Activated CD4-positive, CD25-positive, alpha-beta regulatory T cell treated with anti-CD3 and anti-CD28 coated beads, Interleukin-2, amount 50 U/mL, for 16 hours (primary cell): ENCODE data around the gene RPP40.

Source experiments
- DNase-seq: peaks from one replicate; pipeline ENCODE4 v3.0.0-alpha.2; 2020; ENCODE audit warnings: low read depth, low spot score

The RPP40 gene

DNA sequence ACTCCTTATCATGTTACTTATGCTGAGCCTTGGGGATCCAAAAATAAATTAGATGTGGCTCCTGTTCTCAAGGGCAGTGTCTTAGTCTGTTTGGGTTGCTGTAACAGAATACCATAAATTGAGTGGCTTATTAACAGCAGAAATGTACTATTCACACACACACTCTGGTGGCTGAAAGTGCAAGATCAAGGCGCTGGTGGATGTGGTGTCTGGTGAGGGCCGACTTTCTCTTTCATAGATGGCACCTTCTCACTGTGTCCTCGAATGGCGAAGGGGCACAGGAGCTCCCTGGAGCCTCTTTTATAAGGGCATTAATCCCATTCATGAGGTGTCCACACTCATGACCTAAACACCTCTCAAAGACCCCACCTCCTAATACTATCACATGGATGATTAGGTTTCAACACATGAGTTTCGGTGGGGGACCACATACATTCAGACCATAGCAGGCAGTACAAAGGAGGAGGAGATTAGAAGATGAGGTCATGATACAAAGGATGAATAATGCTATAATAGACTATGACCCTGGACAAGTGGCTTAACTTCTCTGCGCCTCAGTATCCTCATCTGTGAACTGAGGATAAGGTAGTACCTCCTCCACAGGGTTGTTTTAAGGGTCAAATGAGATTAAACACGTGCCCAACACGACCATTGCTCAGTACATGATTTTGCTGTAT, 34.1 kb downstream of the RPP40 start:
- DNase-seq = no peak

DNA sequence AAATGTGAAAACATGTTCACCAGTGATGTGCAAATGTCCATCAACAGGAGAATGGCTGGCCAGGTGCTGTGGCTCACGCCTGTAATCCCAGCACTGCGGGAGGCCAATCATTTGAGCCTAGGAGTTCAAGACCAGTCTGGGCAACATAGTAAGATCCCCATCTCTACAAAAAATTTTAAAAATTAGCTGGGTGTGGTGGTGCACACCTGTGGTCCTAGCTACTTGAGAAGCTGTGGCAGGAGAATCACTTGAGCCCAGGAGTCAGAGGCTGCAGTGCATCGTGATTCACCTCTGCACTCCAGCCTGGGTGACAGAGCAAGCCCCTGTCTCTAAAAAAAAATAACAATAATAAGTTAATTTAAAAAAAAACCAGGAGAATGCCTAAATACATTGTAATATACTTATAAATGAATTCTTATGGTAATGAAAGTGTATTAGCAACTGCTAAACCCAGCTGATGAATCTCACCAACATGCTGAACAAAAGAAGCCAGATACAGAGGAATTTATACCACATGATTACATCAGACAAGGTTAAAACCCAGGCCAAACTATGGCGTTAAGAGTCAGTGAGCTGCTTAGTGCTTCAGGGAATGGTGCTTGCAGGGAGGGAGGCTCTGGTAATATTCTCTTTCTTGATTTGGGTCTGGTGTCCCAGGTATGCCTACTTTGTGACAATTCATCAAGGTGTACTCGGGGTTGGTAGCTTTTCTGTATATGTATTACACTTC, 36.4 kb downstream of the RPP40 start:
- no peak for DNase-seq

DNA sequence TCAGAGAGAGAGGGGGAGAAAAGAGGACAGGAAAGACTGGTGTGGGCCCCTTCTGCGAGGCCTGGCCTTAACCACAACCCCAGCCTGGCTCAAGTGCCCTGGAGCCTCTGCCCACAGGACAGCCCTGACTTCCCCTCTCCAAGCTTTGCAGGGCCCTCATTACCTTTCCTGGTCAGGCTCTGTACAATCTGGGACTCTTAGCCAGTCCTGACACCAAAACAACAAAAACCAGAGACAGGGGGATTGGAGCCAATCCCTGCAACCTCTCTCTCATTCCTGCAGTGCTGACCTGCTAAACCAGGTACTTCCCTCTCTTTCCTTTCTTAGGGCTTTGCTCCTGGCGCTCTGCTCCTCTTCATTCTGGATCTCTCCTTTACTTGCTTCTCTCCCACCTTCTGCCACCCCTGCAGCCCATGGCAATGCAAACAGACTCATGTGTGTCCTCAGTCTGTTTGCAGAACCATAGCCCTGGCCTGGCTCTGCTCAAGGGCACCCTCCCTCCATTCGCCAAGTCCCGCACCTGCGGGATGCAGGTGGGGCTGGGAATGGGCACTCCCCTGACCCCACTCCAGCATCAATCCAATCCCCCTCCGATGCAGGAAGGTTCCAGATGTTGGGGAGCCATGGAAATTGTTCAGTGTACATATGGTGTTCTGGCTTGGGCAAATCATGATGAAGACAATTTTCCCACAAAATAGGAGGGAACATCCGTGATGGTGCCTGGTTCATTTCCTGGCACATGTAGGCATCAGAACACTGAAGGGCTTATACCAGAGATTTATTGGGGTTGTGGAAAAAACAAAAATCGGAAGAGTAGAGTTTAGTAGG, 38.1 kb downstream of the RPP40 start:
- no peak for DNase-seq

DNA sequence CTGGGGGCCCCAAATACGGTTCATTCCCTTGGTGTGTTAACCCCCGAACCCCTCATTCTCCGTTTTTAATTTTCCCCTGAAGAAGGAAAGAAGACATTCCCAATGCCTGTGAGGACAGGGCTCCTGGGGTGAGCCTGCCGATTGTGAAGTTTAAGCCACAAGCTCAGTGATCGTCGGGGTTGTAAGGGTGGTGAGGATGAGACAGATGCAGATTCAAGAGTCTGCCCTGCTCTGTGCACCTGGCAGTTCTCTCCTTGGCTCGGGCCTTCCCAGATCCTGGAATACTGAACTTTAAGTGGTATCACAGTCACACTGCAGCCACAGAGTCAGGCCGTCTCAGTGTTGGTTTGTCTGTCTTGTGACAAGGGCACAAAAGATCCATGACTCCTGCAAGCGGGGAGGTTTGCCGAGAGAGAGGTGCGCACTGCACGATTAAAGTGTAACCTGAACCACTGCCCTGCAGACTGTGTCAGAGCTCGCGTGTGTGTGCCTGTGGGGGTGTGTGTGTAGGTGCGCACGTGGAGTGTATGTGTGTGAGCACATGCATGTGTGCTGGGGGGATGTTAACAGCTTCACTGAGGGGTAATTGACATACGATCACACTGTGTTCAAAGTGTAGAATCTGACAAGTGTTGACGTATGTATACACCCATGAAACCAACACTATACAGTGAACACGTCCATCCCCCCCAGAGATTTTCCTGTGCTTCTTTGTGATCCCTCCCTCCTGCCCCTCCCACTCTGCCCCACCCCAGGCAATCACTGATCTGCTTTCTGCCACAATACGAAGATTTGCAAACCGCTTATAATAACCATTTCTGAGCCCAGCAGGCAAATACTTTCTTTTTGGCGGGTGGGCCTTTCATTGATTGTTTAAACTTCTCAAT, 38.9 kb downstream of the RPP40 start:
- no peak for DNase-seq

DNA sequence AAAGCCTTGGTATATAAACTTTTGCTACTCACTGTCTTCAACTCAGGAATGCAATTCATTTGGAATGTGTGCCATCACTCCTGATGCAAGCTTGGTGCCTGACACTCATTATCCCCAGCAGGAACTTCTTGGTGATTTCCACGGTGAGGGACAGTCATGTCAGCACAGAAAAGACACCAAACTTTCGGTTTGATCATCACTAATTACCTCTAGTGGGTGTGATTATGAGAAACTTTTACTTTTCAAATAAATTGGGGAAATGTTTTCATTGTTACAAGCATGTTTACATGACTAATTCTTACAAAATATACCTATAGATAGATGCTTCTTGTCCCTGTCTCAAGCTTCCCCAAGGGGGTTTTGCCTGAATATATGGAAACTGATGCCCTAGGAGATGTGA, 40.9 kb downstream of the RPP40 start:
- DNase-seq = no peak

DNA sequence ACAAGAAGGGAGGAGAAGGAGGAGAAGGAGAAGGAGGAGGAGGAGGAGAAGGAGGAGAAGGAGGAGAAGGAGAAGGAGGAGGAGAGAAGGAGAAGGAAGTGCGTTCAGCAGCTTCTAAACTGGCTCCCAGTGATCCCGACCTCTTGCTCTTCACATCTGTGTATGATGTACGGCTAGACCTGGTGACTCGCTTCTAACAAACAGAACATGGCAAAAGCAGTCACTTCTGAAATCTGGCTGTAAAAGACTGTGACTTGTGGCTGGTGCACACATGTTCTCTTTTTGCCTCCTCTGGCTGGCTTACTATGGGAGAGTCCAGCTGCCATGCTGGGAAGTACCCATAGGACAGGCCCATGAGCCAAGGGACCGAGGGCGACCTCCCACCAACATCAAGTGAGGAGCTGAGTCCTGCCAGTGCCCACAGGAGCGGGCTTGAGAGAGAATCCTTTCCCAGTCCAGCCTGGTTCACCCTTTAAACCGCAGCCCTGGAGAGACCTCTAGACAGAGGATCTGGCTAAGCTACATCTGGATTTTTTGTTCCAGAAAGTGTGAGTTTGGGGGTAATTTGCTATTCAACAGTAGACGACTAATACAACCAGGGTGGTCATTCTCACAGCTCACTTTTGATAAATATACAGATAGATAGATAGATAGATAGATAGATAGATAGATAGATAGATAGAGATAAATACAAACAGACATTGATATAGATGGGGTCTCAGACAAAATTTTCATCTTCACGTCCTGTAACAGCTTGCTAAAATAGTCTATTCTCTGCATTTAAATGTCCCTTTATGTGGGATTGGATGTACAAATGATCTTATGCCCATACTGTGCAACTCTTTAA, 42.3 kb downstream of the RPP40 start:
- no peak for DNase-seq

DNA sequence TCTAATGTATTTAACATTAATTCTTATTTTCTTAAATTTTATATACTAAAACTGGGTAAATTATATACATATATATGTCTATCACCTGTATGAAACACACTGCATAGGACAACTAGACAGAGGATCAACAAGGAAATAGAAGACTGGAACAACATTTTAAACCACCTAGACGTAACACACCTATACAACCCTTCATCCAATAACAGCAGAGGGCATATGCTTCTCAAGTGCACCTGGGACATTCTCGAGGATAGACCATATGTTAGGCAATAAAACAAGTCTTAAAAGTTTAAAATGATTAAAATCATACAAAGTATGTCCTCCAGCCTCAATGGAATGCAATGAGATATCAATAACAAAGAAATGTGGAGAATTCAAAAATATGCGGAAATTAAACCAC, 45.2 kb downstream of the RPP40 start:
- no peak for DNase-seq

DNA sequence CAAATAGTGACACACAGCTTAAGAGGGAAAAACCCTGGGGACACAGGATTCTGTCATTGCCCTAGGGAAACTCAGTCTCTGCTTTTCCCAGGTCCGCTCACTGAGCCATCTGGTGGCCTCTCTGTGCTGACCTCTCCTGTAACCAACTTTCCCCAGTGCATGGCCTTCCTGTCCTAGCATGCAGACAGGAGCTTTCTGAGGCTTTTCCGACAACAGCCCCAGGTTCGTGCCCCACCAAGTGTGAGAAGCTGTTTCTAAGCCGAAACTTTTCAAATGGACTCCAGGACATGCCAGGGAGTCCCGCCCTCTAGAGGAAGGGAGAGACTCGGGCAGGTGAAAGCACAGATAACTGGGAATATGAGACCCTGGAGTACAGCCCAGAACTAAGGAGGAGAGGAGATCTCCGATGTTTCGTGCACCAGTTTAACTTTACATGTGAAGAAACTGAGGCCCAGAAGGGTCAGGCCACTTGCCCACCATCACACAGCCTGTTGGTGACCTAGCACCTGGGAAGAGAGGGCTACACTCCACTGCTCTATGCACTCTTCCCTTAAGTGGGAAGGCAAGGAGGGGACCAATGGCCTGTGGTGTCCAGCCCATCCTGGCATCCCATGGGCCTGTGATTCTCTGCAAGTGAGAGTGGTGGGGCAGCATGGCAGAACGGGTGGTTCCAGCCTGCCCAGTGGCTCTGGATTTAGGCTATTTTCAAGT, 46.2 kb downstream of the RPP40 start:
- DNase-seq = no peak

DNA sequence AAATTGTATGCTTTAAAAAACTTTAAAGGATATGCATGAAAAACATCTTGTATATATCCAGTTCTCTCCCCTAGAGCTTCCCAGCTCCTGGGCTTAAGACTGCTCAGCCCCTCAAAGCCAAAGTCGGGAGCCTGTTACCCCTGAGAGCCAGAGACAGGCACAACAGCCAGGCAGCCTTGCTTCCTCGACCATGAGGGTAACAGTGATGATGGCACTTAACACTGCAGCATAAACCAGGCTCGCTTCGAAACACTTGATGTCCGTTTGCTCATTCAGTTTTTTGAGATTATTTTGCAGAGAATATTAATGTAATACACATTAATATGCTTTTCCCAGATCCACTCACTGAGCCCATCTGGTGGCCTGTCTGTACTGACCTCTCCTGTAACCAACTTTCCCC, 47.2 kb downstream of the RPP40 start:
- DNase-seq = no peak

DNA sequence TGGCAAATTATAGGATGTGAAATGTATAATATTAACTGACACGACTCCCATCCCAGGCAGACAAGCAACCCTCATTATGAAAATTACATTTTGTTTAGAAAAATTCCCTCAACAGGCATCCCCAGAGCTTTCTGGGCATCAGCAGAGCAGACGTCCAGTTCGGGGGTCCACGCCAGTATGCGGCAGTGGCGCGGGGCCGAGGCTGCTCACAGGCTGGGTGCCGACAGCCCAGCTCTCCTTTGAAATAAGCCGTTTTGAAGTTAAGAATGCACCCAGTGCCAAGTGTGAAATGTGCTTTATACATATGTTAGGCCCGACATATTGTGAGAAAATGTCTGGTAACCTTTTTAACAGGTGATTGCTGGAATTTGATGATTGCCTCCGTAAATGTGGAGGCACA, 50.4 kb downstream of the RPP40 start:
- DNase-seq = no peak

DNA sequence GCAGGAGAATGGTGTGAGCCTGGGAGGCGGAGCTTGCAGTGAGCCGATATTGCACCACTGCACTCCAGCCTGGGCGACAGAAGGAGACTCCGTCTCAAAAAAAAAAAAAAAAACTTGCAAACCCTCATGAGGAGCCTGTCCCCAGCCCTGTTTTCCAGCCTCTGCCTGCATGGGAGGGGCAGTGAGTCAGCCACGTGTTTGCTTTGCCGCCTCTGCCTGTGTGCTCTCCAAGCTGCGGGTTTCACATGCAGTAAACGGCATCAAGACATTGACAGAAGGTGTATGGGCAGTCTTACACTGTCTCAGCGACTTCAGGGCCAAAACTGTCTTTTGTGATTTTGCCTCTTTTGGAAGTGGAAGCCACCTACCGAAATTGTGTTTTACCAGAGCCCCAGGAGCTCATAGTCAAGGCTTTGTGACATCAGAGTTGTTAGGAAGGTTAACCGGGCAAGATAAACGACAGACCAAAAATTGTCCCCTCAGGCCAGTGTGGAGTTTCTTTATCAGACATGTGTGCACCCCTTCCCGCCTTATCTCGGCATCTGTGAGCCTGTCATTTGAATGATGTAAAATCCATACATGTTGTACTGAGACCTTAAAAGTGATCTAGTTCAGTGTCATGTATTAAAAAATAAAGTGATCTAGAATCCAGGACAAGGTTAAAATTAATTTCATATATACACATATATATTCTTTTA, 52.9 kb downstream of the RPP40 start:
- no peak for DNase-seq

DNA sequence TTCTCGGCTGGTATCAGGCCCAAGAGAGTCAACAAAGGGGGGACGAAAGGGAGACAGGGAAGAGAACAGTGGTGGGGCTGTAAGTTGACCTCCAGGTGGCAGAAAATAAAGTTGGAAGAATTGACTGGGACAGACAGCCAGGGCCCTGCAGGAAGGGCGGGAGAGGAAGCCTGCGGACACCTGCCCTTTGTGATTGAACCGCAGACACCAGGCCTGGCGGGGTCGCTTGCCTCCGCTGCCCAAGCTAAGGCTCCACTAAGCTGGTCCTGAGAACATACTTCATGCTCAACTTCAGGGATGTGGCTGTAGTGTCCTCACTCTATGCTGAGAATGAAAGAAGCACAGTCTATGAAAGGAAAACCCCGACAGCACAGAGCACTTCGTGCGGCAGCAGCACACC, 53.8 kb downstream of the RPP40 start:
- DNase-seq = no peak

DNA sequence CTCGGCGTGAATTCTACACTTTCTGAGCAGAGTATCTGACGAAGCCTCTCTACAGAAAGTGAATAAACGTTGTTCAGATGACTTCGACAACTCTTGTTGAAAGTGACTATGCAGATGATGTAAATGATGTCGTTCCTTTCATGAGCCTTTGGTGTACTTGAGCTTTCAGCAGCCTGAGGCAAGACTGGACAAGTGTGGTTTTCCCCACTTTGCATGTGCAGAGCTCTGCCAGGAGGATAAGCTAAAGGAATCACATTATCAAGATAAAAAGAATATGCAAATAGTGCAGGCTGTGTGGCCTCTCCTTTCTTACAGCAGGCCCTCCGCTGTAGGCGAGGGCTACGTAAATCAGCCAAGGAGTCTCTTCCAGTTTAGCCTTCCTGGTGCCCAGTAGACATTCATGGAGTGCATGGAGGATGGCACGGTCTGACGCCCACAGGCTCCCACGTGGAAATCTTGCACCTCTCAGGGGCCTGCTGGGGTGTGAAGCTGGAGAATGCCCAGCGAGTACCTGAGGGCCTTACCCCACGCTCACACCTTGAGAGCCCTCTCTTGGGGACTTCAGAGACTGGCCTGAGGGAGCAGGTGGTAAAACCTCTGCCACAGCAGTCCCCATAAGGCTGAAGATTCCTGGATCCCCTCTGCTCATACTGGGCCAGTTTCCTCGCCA, 54.9 kb downstream of the RPP40 start:
- DNase-seq = no peak

DNA sequence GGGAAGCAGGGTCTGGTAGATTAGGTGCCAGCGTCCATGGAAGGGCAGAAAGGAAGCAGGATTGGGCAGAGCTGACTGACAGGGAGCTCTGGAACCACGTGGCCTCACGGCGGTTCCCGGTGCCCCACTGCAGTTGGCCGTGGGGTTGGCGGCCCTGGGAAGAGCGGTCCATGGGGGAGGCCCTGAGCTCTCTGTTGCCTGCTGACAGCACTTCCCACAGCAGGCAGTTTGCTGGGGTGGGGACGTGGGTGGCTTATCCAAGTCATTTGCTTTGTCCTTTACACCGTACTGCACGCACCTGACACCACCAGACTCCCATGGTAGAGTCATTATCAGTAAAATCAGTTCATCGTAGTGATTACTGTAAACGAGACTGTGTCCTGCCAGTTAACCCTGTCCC, 56.1 kb downstream of the RPP40 start:
- DNase-seq = no peak

DNA sequence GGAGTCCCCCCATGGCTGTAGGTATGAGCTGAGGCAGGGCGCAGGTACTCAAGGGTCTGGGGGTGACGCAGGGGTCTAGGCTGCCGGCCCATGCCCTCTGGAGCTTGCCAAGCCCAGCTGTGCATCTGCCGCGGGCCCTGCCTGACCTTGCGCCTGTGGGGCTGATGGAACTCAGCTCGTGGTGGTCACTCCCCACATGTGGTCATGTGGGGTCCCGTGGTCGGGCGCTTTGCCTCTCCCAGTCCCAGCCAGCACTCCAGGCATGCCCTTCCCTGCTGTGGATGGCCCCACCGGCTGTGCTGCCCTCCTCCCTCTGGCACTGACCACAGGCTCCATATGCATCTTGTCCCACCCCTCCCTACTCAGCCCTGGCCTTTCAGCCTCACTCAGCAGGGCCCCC, 57.3 kb downstream of the RPP40 start:
- no peak for DNase-seq
